Neural progenitor cell (in vitro differentiated cells): ENCODE results near the gene ETV2. TPM values are rescaled to one million over a fixed set of nuclear protein-coding genes. Genes with fewer than 3 reads are reported as not detected.

Experiments
- DNase-seq: peaks from one replicate; pipeline ENCODE4 v3.0.0-alpha.2; 2016; ENCODE audit warnings: low spot score
- H2AFZ ChIP-seq: fragments of 200-600 bp; sonication (generic); replicated peaks from 2 replicates; pipeline ENCODE4 v1.6.1; 2016; ENCODE audit warnings: antibody characterized with exemption
- H3F3A ChIP-seq: fragments of 200-600 bp; sonication (generic); 2 replicates; pipeline ENCODE4 v1.6.1; 2016; ENCODE audit warnings: antibody characterized with exemption, low read depth
- H3K27ac ChIP-seq: fragments of 200-600 bp; sonication (generic); 2 replicates; pipeline ENCODE4 v1.5.1; 2016; ENCODE audit warnings: mild to moderate bottlenecking
- H3K27me3 ChIP-seq: fragments of 200-600 bp; sonication (generic); 2 replicates; pipeline ENCODE4 v1.6.1; 2016; ENCODE audit warnings: mild to moderate bottlenecking, moderate library complexity
- H3K36me3 ChIP-seq: fragments of 200-600 bp; sonication (generic); 2 replicates; pipeline ENCODE4 v1.5.1; 2016
- H3K4me1 ChIP-seq: fragments of 200-600 bp; sonication (generic); 2 replicates; pipeline ENCODE4 v1.6.1; 2016; ENCODE audit warnings: mixed run types
- H3K4me2 ChIP-seq: fragments of 200-600 bp; sonication (generic); 2 replicates; pipeline ENCODE4 v1.6.1; 2016
- H3K4me3 ChIP-seq: fragments of 200-600 bp; sonication (generic); 2 replicates; pipeline ENCODE4 v1.5.1; 2016
- H3K79me2 ChIP-seq: fragments of 200-600 bp; sonication (generic); 2 replicates; pipeline ENCODE4 v1.6.1; 2016; ENCODE audit warnings: low read depth
- H3K9ac ChIP-seq: fragments of 200-600 bp; sonication (generic); 2 replicates; pipeline ENCODE4 v1.6.1; 2016
- H3K9me3 ChIP-seq: fragments of 200-600 bp; sonication (generic); 2 replicates; pipeline ENCODE4 v1.5.1; 2016; ENCODE audit warnings: low read depth
- H4K20me1 ChIP-seq: fragments of 200-600 bp; sonication (generic); 2 replicates; pipeline ENCODE4 v1.6.1; 2016; ENCODE audit warnings: low read depth
- H3K27ac Mint-ChIP-seq: 3 replicates; pipeline ENCODE4 v1.8.0; 2021; ENCODE audit warnings: mixed read lengths
- H3K27me3 Mint-ChIP-seq: 2 replicates; pipeline ENCODE4 v1.8.0; 2022; ENCODE audit warnings: low read depth, mild to moderate bottlenecking, inconsistent platforms, moderate library complexity, mixed read lengths; ENCODE audit not compliant: insufficient read depth
- H3K36me3 Mint-ChIP-seq: 3 replicates; pipeline ENCODE4 v1.8.0; 2021; ENCODE audit warnings: mixed read lengths
- H3K4me1 Mint-ChIP-seq: 3 replicates; pipeline ENCODE4 v1.8.0; 2021; ENCODE audit warnings: mixed read lengths
- H3K4me3 Mint-ChIP-seq: 3 replicates; pipeline ENCODE4 v1.8.0; 2021; ENCODE audit warnings: mild to moderate bottlenecking, moderate library complexity, mixed read lengths
- H3K9me3 Mint-ChIP-seq: 3 replicates; pipeline ENCODE4 v1.8.0; 2020; ENCODE audit warnings: mixed read lengths
- CTCF ChIP-seq: fragments of 200-600 bp; sonication (generic); IDR thresholded peaks from 2 replicates; pipeline ENCODE4 v1.5.1; 2017; ENCODE audit warnings: antibody characterized with exemption, mild to moderate bottlenecking
- EZH2 ChIP-seq: fragments of 200-600 bp; sonication (generic); IDR thresholded peaks from 2 replicates; pipeline ENCODE4 v1.6.1; 2017; ENCODE audit warnings: antibody characterized with exemption, mild to moderate bottlenecking, moderate library complexity
- EZH2phosphoT487 ChIP-seq: fragments of 200-600 bp; sonication (generic); IDR thresholded peaks from 2 replicates; pipeline ENCODE4 v1.6.1; 2017; ENCODE audit warnings: antibody characterized with exemption
- total RNA-seq: library from RNA; depleted of rRNA; stranded (reverse); fragments of >200 nt; gene quantifications from 2 replicates; pipeline ENCODE4 v1.2.3, GENCODE V29; 2015; ENCODE audit warnings: low replicate concordance

Gene ETV2
- total RNA-seq, 1 donor from 2014 or later, result not detected

DNA sequence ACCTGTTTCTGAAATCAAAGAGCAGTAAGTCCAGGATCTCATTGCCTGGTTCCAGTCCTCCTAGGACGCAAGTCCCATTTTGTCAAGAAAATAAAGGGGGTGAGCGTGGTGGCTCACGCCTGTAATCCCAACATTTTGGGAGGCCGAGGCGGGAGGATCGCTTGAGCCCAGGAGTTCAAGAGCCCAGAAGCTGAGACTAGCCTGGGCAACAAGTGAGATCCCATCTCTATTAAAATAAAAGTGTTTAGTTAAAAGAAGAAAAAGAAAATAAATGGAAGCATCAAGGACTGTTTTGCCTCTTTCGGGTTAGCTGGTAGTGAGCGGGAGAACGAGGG, 29.4 kb upstream of the ETV2 start:
- Histone ChIP-seq H3K9me3 (no peaks in the 10 kb centered on the region), H3K4me3 (peak overlapping the region; percentile 83), H3F3A (no peaks in the 10 kb centered on the region), H3K27ac (no peak overlapping the region), H4K20me1 (no peaks in the 10 kb centered on the region), H3K9ac (no peak overlapping the region), H3K4me2 (peak overlapping the region; percentile 99), H3K27me3 (peaks cover 6% of the 10 kb centered on the region), H2AFZ (peak overlapping the region; percentile 97), H3K79me2 (peaks cover 7% of the 10 kb centered on the region), H3K36me3 (no peaks in the 10 kb centered on the region), H3K4me1 (no peaks in the 10 kb centered on the region)
- H3K9me3 Mint-ChIP-seq, result peaks cover 12% of the 10 kb centered on the region
- peaks cover 15% of the 10 kb centered on the region for H3K27me3 Mint-ChIP-seq
- H3K4me1 Mint-ChIP-seq, result no peaks in the 10 kb centered on the region
- TF ChIP-seq CTCF, result no peak
- TF ChIP-seq EZH2, result peak; percentile 37
- TF ChIP-seq EZH2phosphoT487, result no peak
- peak overlapping the region; percentile 92 for H3K4me3 Mint-ChIP-seq
- H3K36me3 Mint-ChIP-seq, result peaks cover 2% of the 10 kb centered on the region
- no peak for DNase-seq
- H3K27ac Mint-ChIP-seq, result no peak overlapping the region

GRCh38 chr19:35612559-35613321, 28.8 kb upstream of the ETV2 start, which contains the start of gene HAUS5:
TSS of gene HAUS5 (plus strand) at chr19:35612735. CDS start at chr19:35612795, 60 bp downstream.
- H3K9me3 ChIP-seq, result no peaks in the 10 kb centered on the region
- H3K4me3 ChIP-seq, result peak within 1 kb of the TSS; percentile 83
- H3K36me3 Mint-ChIP-seq, result peaks cover 2% of the 10 kb centered on the region
- H3K27me3 ChIP-seq, result peaks cover 6% of the 10 kb centered on the region
- peaks cover 7% of the 10 kb centered on the region for H3K79me2 ChIP-seq
- H3K4me1 ChIP-seq, result no peaks in the 10 kb centered on the region
- no peaks in the 10 kb centered on the region for H3F3A ChIP-seq
- peaks cover 15% of the 10 kb centered on the region for H3K27me3 Mint-ChIP-seq
- peak within 1 kb of the TSS; percentile 97 for H2AFZ ChIP-seq
- no peak within 1 kb of the TSS for H3K27ac Mint-ChIP-seq
- DNase-seq, result peak; percentile 97
- peak within 1 kb of the TSS; percentile 92 for H3K4me3 Mint-ChIP-seq
- no peaks in the 10 kb centered on the region for H4K20me1 ChIP-seq
- peaks cover 7% of the 10 kb centered on the region for H3K9me3 Mint-ChIP-seq
- H3K4me1 Mint-ChIP-seq, result no peaks in the 10 kb centered on the region
- H3K9ac ChIP-seq, result peak within 1 kb of the TSS; percentile 84
- no peaks in the 10 kb centered on the region for H3K36me3 ChIP-seq
- H3K27ac ChIP-seq, result no peak within 1 kb of the TSS
- peak; percentile 4 for TF ChIP-seq CTCF
- TF ChIP-seq EZH2, result no peak
- H3K4me2 ChIP-seq, result peak within 1 kb of the TSS; percentile 99

GRCh38 chr19:35613574-35613973, 28.0 kb upstream of the ETV2 start:
- Mint-ChIP-seq H3K36me3 (peaks cover 2% of the 10 kb centered on the region), H3K4me3 (peak overlapping the region; percentile 92), H3K27ac (no peak overlapping the region), H3K4me1 (no peaks in the 10 kb centered on the region), H3K9me3 (peaks cover 2% of the 10 kb centered on the region), H3K27me3 (peaks cover 15% of the 10 kb centered on the region)
- TF ChIP-seq CTCF (no peak), EZH2 (no peak), EZH2phosphoT487 (no peak)
- H3K27ac ChIP-seq, result no peak overlapping the region
- no peak for DNase-seq
- H3K9me3 ChIP-seq, result no peaks in the 10 kb centered on the region
- H3K36me3 ChIP-seq, result no peaks in the 10 kb centered on the region
- peak overlapping the region; percentile 99 for H3K4me2 ChIP-seq
- H3F3A ChIP-seq, result no peaks in the 10 kb centered on the region
- no peaks in the 10 kb centered on the region for H4K20me1 ChIP-seq
- peaks cover 7% of the 10 kb centered on the region for H3K79me2 ChIP-seq
- peaks cover 6% of the 10 kb centered on the region for H3K27me3 ChIP-seq
- peak overlapping the region; percentile 83 for H3K4me3 ChIP-seq
- no peak overlapping the region for H3K9ac ChIP-seq
- H2AFZ ChIP-seq, result no peak overlapping the region
- no peaks in the 10 kb centered on the region for H3K4me1 ChIP-seq
